ENCODE data around the gene TAF13. TPM values are rescaled to one million over a fixed set of nuclear protein-coding genes. Genes with fewer than 3 reads are reported as not detected.

Gene TAF13
- total RNA-seq, 4 donors from 2014 or later: 19.2 to 102 (median 25.9) TPM

DNA sequence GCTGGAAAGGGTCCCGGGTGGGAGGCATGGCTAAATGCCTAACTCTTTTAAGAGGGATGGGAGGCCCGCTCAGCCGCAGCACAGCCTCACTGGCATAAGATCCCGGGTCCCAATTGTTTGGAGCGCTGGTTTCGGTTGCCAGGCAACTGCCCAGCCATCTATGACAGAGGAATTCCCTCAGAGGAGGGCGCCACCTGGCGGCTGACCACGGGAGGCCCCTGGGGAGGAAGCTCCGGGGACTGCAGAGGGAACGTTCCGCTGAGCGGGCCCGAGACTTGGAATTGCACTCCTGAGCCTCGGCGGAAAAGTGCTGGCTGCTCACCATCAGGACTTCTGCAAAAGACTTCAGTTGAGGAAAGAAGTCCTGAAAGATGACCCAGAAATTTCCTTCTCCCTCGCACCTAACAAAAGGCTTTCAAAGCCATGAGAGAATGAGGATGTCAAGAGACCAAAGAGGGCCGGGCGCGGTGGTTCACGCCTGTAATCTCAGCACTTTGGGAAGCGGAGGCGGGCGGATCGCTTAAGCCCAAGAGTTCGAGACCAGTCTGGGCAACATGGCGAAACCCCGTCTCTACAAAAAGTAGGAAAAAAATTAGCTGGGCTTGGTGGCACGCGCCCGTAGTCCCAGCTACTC, 37.0 kb upstream of the TAF13 start:
- TF ChIP-seq, protein P1, sequence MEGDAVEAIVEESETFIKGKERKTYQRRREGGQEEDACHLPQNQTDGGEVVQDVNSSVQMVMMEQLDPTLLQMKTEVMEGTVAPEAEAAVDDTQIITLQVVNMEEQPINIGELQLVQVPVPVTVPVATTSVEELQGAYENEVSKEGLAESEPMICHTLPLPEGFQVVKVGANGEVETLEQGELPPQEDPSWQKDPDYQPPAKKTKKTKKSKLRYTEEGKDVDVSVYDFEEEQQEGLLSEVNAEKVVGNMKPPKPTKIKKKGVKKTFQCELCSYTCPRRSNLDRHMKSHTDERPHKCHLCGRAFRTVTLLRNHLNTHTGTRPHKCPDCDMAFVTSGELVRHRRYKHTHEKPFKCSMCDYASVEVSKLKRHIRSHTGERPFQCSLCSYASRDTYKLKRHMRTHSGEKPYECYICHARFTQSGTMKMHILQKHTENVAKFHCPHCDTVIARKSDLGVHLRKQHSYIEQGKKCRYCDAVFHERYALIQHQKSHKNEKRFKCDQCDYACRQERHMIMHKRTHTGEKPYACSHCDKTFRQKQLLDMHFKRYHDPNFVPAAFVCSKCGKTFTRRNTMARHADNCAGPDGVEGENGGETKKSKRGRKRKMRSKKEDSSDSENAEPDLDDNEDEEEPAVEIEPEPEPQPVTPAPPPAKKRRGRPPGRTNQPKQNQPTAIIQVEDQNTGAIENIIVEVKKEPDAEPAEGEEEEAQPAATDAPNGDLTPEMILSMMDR (IDR thresholded peaks at IDR 0.05; ENCODE audit: low read depth): no peak

DNA sequence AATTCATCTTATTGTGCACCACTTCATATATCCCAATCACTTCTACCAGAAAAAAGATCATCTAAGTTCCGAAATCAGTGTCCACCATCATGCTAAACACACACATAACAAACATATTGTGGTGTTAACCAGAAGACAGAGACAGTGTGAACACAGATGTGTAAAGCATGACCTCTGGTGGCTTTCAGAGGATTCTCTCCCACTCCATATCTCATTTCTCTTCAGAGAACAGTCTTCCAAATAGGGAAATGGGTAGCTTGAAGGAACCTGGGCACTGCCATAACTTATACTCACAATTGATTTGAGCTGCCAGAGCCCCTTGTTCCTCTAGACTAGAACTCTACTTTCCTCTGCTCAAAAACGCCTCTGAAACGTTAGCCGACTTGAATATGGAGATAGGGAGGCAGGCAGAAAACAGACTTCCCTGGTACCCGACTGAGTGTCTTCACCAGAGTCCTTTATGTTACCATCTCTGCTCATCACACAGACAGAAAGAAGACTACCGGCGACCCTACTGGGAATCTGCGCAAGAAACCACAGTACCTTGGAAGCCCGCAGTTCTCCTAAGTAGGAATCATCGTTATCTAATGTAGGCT, 36.4 kb upstream of the TAF13 start:
- TF ChIP-seq, protein P1 (IDR thresholded peaks at IDR 0.05; ENCODE audit: low read depth): no peak

DNA sequence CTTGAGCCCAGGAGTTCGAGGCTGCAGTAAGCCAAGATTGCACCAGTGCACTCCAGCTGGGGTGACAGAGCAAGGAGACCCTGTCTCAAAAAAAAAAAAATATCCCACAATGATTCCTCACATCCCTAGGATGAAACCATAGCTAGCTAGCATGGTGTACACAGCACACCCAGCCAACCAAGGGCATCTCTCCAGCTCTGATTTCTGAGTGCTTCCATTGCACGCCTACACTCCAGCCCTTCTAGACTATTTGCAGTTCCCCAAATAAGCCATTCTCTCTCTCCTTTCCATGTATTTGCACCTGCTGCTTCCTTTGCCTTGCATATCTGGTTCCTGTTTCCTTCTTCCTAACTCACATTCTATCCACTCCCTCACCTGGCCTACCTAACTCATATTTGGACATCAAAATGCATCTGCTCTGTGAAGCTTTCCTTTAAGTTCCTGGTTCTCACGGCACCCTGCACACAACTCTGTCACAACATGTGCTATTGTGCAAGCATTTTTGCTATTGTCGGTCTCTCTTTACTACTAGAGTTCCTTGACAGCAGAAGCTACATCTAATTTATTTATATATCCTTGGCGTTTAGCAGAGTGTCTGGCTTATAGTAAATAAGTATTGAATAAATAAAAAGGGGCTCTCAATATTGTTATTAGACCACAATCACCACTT, 35.7 kb upstream of the TAF13 start:
- TF ChIP-seq, protein P1 (IDR thresholded peaks at IDR 0.05; ENCODE audit: low read depth): no peak

DNA sequence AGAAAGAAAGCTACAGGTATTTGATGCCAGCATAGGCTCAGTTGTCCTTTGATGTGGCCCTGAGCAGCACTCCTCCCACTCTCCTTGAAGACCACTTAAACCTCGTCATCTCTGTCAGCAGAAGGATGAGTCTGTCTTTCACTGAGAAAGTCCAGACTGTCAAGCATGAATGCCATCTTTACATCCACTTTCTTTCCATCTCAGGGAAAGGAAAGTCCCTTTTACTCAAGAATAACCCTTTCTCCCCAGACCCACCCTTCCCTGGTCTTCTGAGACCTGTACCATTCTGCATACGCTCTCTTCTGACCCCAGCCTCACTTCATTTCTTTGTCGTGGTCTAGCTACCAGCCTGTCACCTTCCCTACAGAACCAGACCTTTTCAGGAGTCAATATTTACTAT, 34.1 kb upstream of the TAF13 start:
- TF ChIP-seq, protein P1 (IDR thresholded peaks at IDR 0.05; ENCODE audit: low read depth): no peak

DNA sequence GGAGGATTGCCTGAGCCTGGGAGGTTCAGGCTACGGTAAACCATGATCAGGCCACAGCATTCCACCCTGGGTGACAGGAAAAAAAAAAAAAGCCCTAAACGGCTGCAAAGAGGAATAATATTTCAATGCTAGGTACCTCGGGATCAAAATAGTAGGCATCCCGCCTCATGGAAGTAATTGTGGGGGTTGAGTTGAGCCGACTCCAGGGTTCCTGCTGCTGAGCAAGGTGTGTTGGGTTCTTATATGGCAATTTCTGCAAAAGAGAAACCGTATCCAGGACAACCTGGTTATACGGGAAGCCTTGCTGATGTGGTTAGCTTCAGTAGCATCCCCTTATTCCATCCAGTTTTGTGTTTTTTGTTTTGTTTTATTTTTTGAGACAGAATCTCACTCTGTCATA, 32.0 kb upstream of the TAF13 start:
- TF ChIP-seq, protein P1 (IDR thresholded peaks at IDR 0.05; ENCODE audit: low read depth): no peak

DNA sequence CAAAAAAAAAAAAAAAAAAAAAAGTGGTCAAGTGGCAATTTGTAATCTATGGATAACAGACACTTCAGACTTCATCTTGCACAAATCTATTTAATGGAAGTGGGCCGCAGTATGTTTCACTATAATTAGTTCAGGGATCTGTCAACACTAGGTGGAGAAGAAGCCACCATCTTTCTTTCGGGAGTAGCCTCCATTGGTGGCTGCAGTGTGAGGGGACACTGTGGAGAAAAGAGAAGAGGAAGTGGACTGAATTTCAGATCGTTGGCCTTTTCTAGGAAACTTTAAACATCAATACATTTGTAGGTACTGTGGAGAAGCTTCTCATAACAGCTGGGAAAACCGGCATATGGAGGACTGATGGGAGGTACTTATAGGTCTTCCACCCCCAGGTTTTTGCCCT, 30.1 kb upstream of the TAF13 start:
- TF ChIP-seq, protein P1 (IDR thresholded peaks at IDR 0.05; ENCODE audit: low read depth): no peak

DNA sequence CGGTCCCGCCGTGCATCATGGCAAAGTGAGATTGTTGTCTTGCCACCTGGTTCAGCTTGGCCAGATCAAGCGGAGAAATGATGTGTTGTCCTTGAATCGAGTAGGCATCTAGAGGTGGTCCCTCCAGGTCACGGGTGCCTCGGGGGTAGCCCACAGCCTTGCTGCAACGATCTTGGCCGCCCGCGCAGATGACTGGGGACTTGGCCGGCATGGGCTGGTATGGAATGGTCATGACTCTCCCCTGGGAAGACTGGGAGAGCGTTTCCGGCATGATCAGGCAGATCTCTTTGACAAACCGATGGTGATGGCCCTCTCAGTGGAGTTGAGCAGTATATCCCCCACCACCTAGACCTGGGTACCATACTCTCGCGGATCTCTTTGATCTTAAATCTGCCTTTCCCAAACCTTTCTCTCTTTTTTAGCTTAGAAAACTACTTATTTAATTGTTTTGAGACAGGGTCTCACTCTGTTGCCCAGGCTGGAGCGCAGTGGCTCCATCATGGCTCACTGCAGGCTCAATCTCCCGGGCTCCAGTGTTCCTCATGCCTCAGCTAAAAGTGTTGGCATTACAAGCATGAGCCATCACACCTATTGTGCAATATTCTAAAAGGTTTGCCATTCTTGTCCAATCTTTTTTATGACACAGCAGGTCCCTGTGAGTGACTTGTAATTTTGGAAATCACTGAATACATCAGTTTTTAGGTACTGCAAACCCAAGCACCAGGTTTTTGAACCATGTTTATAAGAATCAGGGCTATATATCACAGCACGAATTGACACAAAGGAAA, 28.8 kb upstream of the TAF13 start:
- TF ChIP-seq, protein P1 (IDR thresholded peaks at IDR 0.05; ENCODE audit: low read depth): no peak
